Liver (tissue), 9 donors: ENCODE measurements around the gene EIF2B1. TPM values are rescaled to one million over a fixed set of nuclear protein-coding genes. Genes with fewer than 3 reads are reported as not detected.

ENCODE experiments used
- DNase-seq: peaks from one replicate; pipeline ENCODE4 v3.0.0-alpha.2; 2017; ENCODE audit warnings: low spot score
- H3K27ac ChIP-seq, 2 donors: one replicate each; pipeline ENCODE4 v1.7.0; 2013; ENCODE audit warnings: inconsistent platforms in 2 of 2, low read length in 2 of 2, control low read depth in 1 of 2, low read depth in 1 of 2, mild to moderate bottlenecking in 1 of 2
- H3K27me3 ChIP-seq, 4 donors: one replicate each; pipeline versions ENCODE4 v1.6.1 to v1.7.0; 2013; ENCODE audit warnings: low read length in 3 of 4, inconsistent platforms in 1 of 4, mild to moderate bottlenecking in 1 of 4, moderate library complexity in 1 of 4; ENCODE audit not compliant: control insufficient read depth in 4 of 4, insufficient read depth in 4 of 4
- H3K36me3 ChIP-seq, 4 donors: one replicate each; pipeline versions ENCODE4 v1.6.1 to v1.7.0; 2013; ENCODE audit warnings: low read length in 3 of 4, mild to moderate bottlenecking in 3 of 4, low read depth in 1 of 4, moderate library complexity in 1 of 4; ENCODE audit not compliant: control insufficient read depth in 4 of 4, insufficient read depth in 3 of 4
- H3K4me1 ChIP-seq, 4 donors: one replicate each; pipeline versions ENCODE4 v1.6.1 to v1.7.0; 2013; ENCODE audit warnings: low read length in 3 of 4, mild to moderate bottlenecking in 3 of 4, moderate library complexity in 1 of 4; ENCODE audit not compliant: control insufficient read depth in 4 of 4, insufficient read depth in 4 of 4
- H3K4me3 ChIP-seq, 3 donors: one replicate each; pipeline versions ENCODE4 v1.6.1 to v1.7.0; 2013; ENCODE audit warnings: low read length in 3 of 3, control low read depth in 1 of 3, low read depth in 1 of 3, mild to moderate bottlenecking in 1 of 3
- H3K9ac ChIP-seq, 2 donors: one replicate each; pipeline ENCODE4 v1.7.0; 2013; ENCODE audit warnings: low read length in 2 of 2, mild to moderate bottlenecking in 2 of 2, moderate library complexity in 2 of 2, control low read depth in 1 of 2, low read depth in 1 of 2
- H3K9me3 ChIP-seq, 4 donors: one replicate each; pipeline versions ENCODE4 v1.6.1 to v1.7.0; 2013; ENCODE audit warnings: low read length in 3 of 4; ENCODE audit not compliant: control insufficient read depth in 4 of 4
- FOXA1 ChIP-seq: IDR thresholded peaks from 2 replicates; pipeline ENCODE4 v1.6.1; 2016; ENCODE audit warnings: antibody characterized with exemption
- FOXA2 ChIP-seq: IDR thresholded peaks from 2 replicates; pipeline ENCODE4 v1.6.1; 2016; ENCODE audit warnings: antibody characterized with exemption
- HNF4A ChIP-seq, 2 donors: conservative IDR thresholded peaks; 2 replicates each; pipeline ENCODE4 v1.6.1; 2016; ENCODE audit warnings: antibody characterized with exemption in 2 of 2, mild to moderate bottlenecking in 2 of 2
- HNF4G ChIP-seq: IDR thresholded peaks from 2 replicates; pipeline ENCODE4 v1.6.1; 2016; ENCODE audit warnings: antibody characterized with exemption
- JUND ChIP-seq, 2 donors: IDR thresholded peaks; 2 replicates each; pipeline ENCODE4 v1.6.1; 2016; ENCODE audit warnings: antibody characterized with exemption in 2 of 2
- NR2F2 ChIP-seq: IDR thresholded peaks from 2 replicates; pipeline ENCODE4 v1.6.1; 2016; ENCODE audit warnings: antibody characterized with exemption
- RAD21 ChIP-seq, 2 donors: IDR thresholded peaks; 2 replicates each; pipeline ENCODE4 v1.6.1; 2016; ENCODE audit warnings: antibody characterized with exemption in 2 of 2, mild to moderate bottlenecking in 2 of 2
- RXRA ChIP-seq, 2 donors: IDR thresholded peaks; 2 replicates each; pipeline ENCODE4 v1.6.1; 2017 to 2018; ENCODE audit warnings: antibody characterized with exemption in 2 of 2, mild to moderate bottlenecking in 1 of 2
- SP1 ChIP-seq: IDR thresholded peaks from 2 replicates; pipeline ENCODE4 v1.6.1; 2018; ENCODE audit warnings: antibody characterized with exemption, mild to moderate bottlenecking
- TAF1 ChIP-seq: conservative IDR thresholded peaks from 2 replicates; pipeline ENCODE4 v1.6.1; 2016; ENCODE audit warnings: antibody characterized with exemption, mild to moderate bottlenecking
- YY1 ChIP-seq: IDR thresholded peaks from 2 replicates; pipeline ENCODE4 v1.6.1; 2016; ENCODE audit warnings: antibody characterized with exemption, mild to moderate bottlenecking
- WGBS: extraction: QIAGEN DNeasy Blood & Tissue Kit; methylation state at CpG from one replicate; pipeline ENCODE4 v1.1.7; 2013; 5-methylcytosine and 5-hydroxymethylcytosine counted together
- polyA plus RNA-seq, 2 donors: library from polyadenylated mRNA; stranded (reverse) in 1 of 2; unstranded in 1 of 2; fragments of 200-250 nt in 1 of 2; fragments of >200 nt in 1 of 2; fragmentation: Nextera tagmentation in 1 of 2; extraction: Ambion mirVana in 1 of 2; gene quantifications; one replicate each; pipeline versions ENCODE4 v1.2.1 to v1.2.3, GENCODE V29; 2013 to 2015
- total RNA-seq, 2 donors: library from RNA; depleted of rRNA; stranded (reverse); fragments of >200 nt; gene quantifications; one replicate each; pipeline ENCODE4 v1.2.3, GENCODE V29; 2014
- TF ChIP-seq, protein P1 (sequence below): fragments of 150-350 bp; IDR thresholded peaks from 2 replicates; pipeline ENCODE4 v1.5.1; 2017; ENCODE audit warnings: improper control_type of control experiment, low read depth, low read length; ENCODE audit not compliant: missing input control
- TF ChIP-seq, protein P2 (sequence below): IDR thresholded peaks from 2 replicates; pipeline ENCODE4 v1.6.1; 2016; ENCODE audit warnings: antibody characterized with exemption
- TF ChIP-seq, protein P3 (sequence below): IDR thresholded peaks from 2 replicates; pipeline ENCODE4 v1.6.1; 2016; ENCODE audit warnings: antibody characterized with exemption
- TF ChIP-seq, protein P4 (sequence below): IDR thresholded peaks from 2 replicates; pipeline ENCODE4 v1.6.1; 2016; ENCODE audit warnings: antibody characterized with exemption
- TF ChIP-seq, protein P5 (sequence below): IDR thresholded peaks from 2 replicates; pipeline ENCODE4 v1.6.1; 2016; ENCODE audit warnings: antibody characterized with exemption, mild to moderate bottlenecking
- donor health status: healthy.
- donor health status: healthy.
- donor health status: healthy.
- donor health status: healthy.
- donor health status: healthy.

The EIF2B1 gene
- total and polyA plus RNA-seq, 4 donors: 14.0 to 34.5 (median 17.1) TPM

DNA sequence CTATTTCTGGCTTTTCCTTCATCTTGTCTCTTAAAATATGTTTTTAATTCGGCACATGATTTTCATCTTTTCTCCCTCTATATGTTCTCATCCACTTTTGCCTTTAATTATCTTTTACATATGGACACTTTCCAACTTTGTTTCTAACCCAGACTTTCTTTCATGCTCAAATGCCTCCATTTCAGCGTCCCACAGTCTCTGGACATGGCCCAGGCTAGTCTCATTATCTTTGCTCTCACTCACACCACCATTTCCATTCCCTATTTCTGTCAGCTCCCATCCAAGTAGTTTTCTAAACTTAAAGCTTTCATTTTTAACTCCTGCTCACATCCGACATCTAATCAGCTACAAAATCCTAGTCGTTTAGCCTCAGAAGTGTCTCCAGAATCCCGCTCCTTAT, 14.9 kb upstream of the EIF2B1 start:
- 96% methylated on average over 5 of the region's 5 CpGs for WGBS
- H3K4me1 ChIP-seq: no peaks in the 10 kb centered on the region
- H3K27ac ChIP-seq: no peak overlapping the region
- no peak overlapping the region for H3K4me3 ChIP-seq
- H3K27me3 ChIP-seq: no peaks in the 10 kb centered on the region
- H3K36me3 ChIP-seq: peaks cover 6 to 46% (median 20%) of the 10 kb centered on the region in 4 donors
- H3K9ac ChIP-seq: no peak overlapping the region
- H3K9me3 ChIP-seq: no peaks in the 10 kb centered on the region
- TF ChIP-seq YY1: no peak
- no peak for TF ChIP-seq SP1
- TF ChIP-seq RAD21 (IDR thresholded peaks at IDR 0.05): no peak
- TF ChIP-seq, protein P1, sequence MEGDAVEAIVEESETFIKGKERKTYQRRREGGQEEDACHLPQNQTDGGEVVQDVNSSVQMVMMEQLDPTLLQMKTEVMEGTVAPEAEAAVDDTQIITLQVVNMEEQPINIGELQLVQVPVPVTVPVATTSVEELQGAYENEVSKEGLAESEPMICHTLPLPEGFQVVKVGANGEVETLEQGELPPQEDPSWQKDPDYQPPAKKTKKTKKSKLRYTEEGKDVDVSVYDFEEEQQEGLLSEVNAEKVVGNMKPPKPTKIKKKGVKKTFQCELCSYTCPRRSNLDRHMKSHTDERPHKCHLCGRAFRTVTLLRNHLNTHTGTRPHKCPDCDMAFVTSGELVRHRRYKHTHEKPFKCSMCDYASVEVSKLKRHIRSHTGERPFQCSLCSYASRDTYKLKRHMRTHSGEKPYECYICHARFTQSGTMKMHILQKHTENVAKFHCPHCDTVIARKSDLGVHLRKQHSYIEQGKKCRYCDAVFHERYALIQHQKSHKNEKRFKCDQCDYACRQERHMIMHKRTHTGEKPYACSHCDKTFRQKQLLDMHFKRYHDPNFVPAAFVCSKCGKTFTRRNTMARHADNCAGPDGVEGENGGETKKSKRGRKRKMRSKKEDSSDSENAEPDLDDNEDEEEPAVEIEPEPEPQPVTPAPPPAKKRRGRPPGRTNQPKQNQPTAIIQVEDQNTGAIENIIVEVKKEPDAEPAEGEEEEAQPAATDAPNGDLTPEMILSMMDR: no peak
- TF ChIP-seq, protein P2, sequence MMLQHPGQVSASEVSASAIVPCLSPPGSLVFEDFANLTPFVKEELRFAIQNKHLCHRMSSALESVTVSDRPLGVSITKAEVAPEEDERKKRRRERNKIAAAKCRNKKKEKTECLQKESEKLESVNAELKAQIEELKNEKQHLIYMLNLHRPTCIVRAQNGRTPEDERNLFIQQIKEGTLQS: no peak
- TF ChIP-seq FOXA1: no peak
- TF ChIP-seq, protein P3, sequence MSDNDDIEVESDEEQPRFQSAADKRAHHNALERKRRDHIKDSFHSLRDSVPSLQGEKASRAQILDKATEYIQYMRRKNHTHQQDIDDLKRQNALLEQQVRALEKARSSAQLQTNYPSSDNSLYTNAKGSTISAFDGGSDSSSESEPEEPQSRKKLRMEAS: no peak
- no peak for TF ChIP-seq JUND (IDR thresholded peaks at IDR 0.05)
- no peak for TF ChIP-seq FOXA2
- no peak for TF ChIP-seq HNF4A (conservative IDR thresholded peaks at IDR 0.05)
- no peak for TF ChIP-seq RXRA (IDR thresholded peaks at IDR 0.05)
- TF ChIP-seq TAF1: no peak
- no peak for TF ChIP-seq HNF4G
- TF ChIP-seq, protein P4, sequence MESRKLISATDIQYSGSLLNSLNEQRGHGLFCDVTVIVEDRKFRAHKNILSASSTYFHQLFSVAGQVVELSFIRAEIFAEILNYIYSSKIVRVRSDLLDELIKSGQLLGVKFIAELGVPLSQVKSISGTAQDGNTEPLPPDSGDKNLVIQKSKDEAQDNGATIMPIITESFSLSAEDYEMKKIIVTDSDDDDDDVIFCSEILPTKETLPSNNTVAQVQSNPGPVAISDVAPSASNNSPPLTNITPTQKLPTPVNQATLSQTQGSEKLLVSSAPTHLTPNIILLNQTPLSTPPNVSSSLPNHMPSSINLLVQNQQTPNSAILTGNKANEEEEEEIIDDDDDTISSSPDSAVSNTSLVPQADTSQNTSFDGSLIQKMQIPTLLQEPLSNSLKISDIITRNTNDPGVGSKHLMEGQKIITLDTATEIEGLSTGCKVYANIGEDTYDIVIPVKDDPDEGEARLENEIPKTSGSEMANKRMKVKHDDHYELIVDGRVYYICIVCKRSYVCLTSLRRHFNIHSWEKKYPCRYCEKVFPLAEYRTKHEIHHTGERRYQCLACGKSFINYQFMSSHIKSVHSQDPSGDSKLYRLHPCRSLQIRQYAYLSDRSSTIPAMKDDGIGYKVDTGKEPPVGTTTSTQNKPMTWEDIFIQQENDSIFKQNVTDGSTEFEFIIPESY: no peak
- TF ChIP-seq, protein P5, sequence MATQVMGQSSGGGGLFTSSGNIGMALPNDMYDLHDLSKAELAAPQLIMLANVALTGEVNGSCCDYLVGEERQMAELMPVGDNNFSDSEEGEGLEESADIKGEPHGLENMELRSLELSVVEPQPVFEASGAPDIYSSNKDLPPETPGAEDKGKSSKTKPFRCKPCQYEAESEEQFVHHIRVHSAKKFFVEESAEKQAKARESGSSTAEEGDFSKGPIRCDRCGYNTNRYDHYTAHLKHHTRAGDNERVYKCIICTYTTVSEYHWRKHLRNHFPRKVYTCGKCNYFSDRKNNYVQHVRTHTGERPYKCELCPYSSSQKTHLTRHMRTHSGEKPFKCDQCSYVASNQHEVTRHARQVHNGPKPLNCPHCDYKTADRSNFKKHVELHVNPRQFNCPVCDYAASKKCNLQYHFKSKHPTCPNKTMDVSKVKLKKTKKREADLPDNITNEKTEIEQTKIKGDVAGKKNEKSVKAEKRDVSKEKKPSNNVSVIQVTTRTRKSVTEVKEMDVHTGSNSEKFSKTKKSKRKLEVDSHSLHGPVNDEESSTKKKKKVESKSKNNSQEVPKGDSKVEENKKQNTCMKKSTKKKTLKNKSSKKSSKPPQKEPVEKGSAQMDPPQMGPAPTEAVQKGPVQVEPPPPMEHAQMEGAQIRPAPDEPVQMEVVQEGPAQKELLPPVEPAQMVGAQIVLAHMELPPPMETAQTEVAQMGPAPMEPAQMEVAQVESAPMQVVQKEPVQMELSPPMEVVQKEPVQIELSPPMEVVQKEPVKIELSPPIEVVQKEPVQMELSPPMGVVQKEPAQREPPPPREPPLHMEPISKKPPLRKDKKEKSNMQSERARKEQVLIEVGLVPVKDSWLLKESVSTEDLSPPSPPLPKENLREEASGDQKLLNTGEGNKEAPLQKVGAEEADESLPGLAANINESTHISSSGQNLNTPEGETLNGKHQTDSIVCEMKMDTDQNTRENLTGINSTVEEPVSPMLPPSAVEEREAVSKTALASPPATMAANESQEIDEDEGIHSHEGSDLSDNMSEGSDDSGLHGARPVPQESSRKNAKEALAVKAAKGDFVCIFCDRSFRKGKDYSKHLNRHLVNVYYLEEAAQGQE: no peak
- no peak for TF ChIP-seq NR2F2
- no peak for DNase-seq

DNA sequence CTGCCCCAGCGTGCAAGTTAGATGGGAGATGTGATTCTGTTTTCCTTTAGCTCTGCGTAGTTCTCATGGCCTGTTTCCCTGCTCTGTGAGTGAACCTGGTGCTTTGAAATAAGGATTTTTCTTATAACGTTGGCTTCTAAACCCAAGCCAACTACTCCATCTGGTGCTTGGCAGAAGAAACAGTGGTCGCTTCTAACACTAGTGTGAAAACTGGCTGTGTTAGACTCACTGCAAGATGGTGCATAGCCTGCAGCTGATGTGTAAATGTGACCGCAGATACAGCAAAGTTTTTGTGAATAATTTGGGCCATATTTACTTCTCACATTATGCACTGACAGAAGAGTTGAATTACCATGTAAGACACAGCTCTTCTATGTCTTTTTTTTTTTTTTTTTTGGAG, 12.4 kb upstream of the EIF2B1 start:
- Histone ChIP-seq H3K9ac (no peak overlapping the region), H3K4me1 (no peaks in the 10 kb centered on the region), H3K9me3 (no peaks in the 10 kb centered on the region), H3K27ac (no peak overlapping the region), H3K27me3 (no peaks in the 10 kb centered on the region), H3K36me3 (peaks cover 2 to 40% (median 17%) of the 10 kb centered on the region in 4 donors), H3K4me3 (no peak overlapping the region)
- DNase-seq: no peak
- no peak for TF ChIP-seq RXRA (IDR thresholded peaks at IDR 0.05)
- TF ChIP-seq, protein P2: no peak
- WGBS: 94% methylated on average over 5 of the region's 5 CpGs
